HG03571 (cell line): ENCODE results near the gene MCF2L2.
"Not testable (repeated sequence)": the region's sequence is repeated elsewhere in the genome, so short reads cannot be mapped to it uniquely, and the experiment has no call there.

Source experiments
- ATAC-seq: cut with Tn5 transposase; IDR thresholded peaks from one replicate; pipeline ENCODE4 v1.9.1; 2021; ENCODE audit not compliant: unreplicated experiment

The MCF2L2 gene

DNA sequence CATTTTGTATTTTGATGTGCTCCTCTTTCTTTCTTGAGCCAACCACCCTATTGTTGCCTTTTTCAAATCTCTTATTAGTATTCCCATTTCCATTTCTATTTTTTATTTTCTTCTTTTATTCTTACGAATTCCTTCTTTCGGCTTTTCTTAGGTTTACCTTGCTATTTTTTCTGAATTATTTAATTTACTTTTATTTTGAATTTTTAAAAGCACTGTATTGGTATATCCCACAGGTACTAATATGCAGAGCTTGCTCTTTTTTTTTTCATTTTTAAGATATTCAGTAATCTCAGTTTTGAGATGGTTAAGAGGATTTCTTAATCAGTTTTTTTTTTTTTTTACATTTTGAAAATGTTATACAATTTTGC lies 18.4 kb upstream of the MCF2L2 start:
- no peak for ATAC-seq

DNA sequence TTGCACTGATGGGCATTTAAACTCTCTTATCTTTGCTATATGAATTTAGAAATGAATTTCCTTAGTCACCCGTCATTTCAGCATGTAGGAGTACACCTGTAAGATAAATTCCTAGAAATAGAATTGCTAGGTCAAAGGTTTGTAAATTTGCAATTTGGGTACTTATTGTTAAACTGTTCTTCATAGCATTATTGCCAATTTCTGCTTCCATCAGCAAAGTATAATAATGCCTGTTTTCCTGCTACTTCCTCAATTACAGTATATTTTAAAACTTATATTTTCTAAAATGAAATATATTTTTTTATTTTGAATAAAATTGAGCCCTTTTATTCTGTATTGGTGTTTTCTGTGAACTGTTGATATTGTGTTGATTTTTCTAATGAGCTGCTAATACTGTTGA lies 16.3 kb upstream of the MCF2L2 start:
- no peak for ATAC-seq

DNA sequence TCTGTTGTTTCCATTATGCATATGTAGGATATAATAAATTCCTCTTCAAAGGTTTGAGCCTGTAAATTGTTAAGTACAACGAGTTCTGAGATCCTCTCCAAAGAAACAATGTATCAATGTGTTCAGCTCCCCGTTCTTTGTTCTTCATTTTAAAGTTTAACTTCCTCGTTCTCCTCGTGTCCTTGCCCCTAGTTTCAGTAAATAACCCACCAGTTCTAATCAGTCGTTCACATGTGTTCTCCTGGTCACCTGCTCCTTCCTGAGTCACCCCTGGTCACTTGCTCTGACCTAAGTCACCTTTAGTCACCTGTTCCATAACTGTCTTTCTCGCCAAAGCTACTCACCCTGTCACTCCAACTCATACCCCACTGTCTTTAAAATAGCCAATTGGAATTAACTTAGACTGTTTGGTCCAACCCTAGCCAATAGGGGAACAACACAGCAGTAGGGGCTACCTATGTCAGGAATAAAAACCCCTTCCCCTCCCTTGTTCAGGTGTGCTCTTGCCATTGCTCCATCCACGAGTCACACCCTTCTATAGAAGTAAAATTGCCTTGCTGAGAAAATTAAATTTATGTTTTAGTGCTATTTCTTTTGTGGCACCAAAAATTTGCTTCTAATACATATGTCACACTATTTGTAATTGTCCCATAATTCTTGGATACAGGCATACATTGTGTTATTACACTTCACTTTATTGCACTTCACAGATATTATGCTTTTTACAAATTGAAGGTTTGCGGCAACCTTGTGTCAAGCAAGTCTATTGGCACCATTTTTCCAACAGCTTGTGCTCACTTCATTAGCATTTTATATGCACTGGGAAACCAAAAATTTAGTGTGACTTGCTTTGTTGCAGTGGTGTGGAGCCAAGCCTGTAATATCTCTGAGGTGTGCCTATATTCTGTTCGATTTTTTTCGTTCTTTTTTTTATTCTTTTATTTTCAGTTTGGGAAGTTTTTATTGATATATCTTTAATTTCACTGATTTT lies 15.3 kb upstream of the MCF2L2 start:
- no peak for ATAC-seq

DNA sequence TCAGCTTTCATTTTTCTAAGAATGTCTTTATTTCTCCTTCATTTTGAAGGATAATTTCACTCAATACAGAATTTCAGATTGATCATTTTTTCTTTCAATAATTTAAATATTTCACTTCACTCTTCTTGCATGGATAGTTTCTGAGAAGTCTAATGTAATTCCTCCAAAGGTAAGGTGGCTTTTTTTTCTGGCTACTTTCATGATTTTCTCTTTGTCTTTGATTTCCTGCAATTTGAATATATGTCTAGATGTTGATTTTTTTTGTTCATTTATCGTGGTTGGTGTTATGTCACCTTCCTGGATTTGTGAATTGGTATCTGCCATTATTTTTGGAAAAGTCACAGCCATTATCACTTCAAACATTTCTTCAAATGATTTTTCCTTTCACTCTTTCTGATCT lies 14.6 kb upstream of the MCF2L2 start:
- ATAC-seq: no peak

DNA sequence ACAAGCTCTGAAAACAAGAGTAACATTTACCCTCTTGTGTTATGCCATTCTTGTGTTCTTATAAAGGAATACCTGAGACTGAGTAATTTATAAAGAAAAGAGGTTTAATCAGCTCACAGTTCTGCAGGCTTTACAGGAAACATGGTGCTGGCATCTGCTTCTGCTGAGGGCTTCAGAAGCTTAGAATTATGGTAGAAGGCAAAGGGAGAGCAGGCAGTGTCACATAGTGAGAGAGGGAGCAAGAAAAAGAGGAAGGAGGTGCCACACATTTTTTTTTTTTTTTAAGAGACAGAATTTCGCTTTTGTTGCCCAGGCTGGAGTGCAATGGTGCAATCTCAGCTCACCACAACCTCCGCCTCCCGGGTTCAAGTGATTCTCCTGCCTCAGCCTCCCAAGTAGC lies 12.1 kb upstream of the MCF2L2 start:
- not testable (repeated sequence) for ATAC-seq

DNA sequence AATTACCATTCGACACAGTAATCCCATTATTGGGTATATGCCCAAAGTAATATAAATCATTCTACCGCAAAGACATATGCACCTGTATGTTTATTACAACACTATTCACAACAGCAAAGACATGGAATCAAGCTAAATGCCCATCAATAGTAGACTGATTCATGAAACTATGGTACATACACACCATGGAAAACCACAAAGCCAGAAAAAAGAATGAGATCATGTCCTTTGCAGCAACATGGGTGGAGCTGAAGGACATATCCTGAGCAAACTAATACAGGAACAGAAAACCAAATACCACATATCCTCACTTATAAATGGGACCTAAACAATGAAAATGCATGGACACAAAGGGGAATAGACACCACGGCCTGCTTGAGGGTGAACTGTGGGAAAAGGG lies 11.1 kb upstream of the MCF2L2 start:
- ATAC-seq: no peak

DNA sequence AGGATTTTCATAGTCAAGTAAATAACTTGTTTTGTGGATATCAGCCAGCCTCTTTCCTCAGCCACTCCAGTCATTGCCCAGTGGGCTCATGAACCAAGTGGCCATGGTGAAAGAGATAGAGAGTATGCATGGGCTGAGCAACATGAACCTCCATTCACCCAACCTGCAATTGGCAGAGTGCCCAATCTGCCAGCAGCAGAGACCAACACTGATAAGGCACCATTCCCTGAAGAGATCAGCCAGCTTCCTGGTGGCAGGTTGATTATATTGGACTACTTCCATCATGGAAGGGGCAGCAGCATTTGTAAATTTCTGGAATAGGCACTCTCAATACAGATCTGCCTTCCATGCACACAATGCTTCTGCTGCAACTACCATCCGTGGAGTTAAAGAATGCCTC lies 10.3 kb upstream of the MCF2L2 start:
- ATAC-seq: no peak

DNA sequence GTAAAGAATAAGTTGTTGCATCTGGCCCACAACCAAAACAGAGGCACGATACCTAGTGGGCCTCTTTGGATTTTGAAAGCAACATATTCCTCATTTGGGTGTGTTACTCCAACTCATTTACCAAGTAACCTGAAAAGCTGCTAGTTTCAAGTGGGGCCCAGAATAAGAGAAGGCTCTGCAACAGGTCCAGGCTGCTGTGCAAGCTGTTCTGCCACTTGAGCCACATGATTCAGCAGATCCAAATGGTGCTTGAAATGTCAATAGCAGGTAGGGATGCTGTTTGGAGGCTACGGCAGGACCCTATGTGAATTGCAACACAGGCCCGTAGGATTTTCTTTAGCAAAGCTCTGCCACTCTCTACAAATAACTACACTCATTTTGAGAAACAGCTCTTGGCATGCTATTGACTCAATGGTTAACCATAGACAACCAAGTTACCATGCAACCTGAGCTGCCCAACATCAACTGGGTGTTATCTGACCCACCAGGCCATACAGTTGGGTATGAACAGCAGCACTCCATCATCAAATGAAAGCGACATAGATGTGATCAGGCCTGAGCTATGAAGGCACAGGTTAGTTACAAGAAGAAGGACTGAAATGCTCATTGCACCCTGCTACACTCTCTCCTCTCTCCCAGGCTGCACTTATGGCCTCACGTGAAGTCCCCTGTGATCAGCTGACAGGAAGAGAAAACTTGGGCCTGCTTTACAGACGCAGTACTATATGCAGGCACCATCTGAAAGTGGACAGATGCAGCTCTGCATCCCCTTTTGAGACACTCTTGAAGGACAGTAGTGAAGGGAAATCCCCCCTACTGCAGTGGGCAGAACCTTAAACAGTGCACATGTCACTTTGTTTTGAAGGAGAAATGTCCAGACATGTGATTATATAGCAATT lies 9.5 kb upstream of the MCF2L2 start:
- no peak for ATAC-seq

DNA sequence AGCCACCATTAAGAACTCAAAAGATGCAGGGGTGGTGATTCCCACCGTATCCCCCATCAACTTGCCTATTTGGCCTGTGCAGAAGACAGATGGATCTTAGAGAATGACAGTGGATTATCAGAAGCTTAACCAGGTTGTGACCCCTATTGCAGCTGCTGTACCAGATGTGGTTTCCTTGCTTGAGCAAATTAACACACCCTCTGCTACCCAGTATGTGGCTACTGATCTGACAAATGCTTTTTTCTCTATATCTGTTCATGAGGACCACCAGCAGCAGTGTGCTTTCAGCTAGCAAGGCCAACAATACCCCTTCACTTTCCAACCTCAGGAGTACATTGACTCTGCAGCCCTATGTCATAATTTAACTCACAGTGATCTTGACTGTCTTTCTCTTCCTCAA lies 8.6 kb upstream of the MCF2L2 start:
- no peak for ATAC-seq

DNA sequence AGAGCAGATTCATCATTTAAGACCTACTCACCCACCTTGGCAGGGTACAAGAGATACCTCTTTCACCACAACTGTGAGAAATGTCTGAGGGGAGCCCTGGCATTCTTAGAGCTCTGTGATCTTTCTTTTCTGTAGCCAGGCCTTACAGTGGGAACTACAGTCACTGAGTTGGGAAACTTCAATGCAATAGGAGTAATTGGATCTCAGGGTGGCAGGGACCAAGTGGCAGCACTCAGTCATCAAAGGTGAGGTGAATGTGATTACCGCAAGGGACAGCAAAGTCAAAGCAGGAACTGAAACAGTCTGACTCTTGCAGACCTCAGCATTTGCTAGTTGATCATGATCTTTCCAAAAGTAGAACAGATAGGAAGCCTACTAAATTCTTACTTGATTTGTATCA lies 7.2 kb upstream of the MCF2L2 start:
- peak; percentile 89 for ATAC-seq

DNA sequence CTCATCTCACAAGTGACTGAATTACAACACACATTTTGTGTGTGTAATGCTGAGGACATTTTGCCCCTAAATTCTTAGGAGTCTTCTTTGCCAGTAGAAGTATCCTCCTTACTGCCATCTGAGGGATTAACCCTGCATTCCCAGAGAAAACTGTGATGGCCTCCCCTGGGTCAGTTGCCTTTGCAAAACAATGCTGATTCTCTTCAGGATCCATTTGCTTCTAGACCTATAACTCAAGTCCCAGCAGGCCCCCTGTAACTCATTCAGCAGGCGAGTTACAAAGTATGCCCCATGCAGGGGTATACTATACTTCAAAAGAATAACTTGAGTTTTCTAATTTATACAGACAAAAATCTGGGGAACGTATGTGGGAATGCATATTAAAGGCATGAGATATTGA lies 6.6 kb upstream of the MCF2L2 start:
- no peak for ATAC-seq

DNA sequence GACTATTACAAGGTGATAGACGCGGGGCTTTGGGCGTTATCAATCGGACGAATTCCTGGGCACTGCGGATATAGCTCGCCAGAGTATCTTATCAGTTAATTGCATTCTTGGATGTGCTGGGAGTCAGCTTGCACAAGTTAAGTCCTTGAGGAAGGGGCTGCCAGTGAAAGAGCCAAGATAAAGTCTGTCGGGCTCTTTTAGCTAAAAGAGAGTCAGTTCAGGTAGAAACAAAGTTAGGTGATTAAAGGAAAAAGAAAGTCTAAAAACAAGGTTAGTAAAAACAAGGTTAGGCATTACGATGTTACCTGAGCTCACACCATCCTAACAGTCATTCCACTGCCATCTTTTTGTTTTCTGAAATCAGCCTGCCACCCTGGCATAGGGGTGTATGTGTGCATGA lies 6.1 kb upstream of the MCF2L2 start:
- no peak for ATAC-seq

DNA sequence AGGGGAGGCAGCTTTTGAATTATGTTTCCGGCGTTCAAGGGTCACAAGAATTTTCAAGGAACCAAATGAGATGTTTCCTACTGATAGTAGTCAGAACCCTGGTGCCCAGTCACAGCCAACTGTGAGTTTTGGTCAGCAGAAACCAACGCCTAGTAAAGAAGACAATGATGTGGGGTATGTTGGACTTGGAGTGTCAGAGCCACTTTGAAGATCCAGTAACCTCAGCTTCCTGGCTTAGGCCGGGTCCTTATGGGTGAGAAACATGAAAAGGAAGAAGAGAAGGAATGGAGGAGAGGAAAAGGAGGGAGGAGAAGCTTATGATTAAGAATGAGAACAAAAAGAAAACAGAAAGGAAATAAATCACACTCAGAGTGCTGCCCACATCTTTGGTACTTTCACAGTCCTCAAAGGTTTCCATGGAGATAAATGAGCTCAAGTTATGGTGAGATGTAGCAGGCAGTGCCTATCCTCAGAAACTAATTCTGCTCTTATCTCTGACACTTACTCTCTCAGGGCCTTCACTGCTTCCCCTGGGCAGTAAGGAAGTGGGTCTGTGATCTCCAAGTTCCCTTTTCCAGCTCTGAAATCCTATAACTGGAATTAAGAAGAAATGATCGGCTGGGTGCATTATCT lies 2.0 kb upstream of the MCF2L2 start:
- no peak for ATAC-seq

DNA sequence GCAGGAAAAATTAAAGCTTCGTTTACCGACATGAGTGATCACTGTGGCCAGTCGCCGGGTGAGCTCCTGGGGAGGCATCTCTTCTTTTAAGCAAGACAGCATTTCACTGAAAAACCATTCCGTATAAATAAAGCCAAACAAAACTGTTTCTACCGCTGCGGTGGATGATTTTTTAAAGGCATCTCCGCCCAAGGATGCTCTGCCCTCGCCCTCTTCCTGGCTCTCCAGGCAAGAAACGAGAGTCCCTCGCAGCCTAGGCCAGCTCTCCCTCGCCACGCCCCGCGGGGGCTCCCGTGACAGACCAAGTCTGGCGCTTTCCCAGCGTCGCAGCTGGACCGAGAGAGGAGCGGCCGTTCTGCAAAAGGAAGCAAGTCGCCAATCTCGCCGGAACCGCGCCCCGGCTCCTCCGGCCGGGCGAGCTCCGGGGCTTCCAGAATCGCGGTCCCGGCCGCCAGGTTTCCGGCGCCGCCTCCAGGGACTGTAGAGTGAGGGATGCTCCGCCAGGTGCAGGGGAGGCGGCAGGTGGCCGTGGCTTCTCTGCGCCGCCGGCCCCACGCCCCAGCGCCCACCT lies 458 bp downstream of the MCF2L2 start:
- ATAC-seq: peak; percentile 37

DNA sequence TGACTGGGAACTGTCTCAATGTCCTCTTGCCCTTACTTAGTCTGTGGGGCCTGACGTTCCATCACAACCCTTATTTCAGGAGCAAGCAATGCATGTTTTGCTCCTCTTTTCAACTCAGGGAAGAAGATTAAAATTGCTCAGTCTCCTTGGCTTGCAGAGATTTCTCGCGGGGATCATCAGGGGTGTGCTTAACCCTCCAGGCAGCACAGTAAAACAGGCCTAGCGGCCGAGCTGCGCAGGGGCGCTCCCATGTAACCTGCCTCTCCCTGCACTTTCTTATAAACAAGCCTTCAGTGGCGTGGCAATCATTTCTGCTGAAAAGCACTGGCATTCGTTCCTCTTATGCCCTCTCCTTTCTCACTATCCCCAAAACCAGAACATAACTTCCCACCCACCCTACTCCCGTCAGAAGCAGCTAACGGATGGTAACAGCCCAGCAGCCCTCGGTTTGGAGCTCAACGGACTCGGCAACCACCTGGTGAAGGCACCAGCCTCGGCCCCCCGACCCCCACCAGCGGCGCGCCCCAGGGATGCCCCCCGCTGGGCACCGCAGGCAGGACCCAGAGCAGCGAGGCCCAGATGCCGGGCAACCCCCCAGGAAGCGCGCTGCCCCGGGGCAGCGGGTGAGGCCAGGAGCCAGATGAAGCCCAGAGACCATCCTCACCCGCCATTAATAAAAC lies 1.1 kb downstream of the MCF2L2 start:
- no peak for ATAC-seq

DNA sequence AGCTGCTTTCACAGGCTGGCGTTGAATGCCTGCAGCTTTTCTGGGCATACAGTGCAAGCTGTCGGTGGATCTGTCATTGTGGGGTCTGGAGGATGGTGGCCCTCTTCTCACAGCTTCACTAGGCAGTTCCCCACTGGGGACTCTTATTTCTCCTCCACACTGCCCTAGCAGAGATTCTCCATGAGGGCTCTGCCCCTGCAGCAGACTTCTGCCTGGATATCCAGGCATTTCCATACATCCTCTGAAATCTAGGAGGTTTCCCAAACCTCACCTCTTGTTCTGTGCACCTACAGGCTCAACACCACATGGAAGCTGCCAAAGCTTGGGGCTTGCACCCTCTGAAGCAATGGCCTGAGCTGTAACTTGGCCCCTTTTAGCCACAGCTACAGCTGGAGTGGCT lies 9.6 kb downstream of the MCF2L2 start:
- not testable (repeated sequence) for ATAC-seq

DNA sequence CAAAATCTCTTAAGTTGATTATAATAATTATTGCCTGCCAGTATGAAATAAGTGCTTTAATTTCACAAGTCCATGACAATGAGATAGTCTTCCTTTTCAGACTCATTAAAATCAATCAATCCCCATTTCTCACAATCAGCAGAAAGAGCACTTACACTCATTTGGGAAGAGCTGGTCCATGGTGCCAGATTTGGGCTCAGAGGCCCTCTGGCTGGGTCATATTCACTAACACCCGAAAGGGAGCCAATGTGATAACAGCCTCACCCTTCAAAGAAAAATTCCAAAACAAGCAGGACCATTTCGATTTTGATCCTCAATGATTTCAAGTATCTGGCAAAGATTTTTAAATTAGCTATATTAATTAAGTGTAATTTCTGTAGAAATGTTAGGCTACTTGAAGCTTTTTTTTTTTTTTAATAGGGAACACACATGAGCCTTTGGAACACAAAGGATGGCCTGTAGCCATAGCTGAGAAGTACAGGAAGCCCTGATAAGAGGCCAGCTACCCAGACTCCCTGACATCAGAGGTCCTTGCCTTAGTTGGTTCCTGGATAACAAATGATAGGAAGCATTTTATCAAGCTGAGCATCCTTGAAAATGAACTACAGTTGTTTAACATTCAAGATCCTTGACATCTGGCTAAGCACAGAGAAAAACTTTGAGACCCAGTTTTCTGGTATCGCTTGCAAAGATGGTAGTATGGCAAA lies 17.1 kb downstream of the MCF2L2 start:
- ATAC-seq: no peak

DNA sequence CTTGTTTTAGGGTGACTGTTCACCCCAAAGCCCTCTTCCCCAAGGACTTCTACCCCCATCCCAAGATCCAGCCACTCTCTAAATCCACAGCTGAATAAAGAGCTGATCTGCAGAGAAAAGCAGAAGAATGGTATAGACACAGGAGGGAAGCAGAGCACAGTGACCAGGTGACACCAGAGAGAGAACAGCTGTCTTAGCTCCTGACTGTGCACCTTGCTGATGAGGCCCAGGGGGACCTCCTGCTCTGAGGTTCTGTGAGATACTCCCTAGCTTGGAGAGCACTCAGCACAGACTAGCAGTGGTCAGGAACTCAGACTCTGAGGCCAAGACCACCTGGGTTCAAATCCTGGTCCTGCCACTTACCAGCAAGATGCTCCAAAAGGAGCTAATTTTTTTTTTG lies 17.7 kb downstream of the MCF2L2 start:
- no peak for ATAC-seq

DNA sequence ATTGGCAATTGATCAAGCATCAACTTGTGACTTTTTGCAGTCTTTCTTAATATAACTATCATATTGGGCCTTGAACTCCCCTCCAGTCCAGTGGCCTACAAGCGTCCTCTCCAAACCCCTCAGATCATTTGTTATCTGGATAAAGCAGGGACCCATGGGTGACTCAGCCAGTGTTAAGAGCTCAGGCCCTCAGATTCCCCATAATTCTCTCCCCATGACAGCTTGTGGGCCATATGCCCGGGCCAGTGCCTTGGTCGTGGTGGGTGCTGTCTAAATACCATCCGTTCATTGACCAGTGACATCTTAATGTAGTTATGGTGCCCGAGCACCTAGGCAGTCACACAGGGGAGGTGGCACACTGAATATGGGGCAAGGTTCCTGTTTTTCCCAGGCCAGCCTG lies 18.1 kb downstream of the MCF2L2 start:
- no peak for ATAC-seq

DNA sequence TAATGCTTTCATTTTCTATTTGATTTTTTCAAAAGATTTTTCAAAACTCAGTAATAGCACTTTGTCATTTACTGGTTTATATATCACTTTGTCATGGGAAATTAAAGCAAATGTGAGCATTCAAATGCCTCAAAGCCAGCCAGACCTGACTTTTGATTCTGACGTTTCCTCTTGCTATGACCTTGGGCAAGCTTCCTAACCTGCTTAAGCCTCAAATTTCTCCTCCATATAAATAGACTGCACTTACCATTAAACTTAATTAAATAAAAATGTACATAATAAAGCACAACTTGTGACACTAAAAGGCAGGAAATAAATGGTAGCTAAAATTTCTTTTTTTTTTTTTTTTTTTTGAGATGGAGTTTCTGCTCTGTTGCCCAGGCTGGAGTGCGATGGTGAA lies 19.2 kb downstream of the MCF2L2 start:
- ATAC-seq: no peak
